ENCODE measurements around the gene TXNDC11. TPM values are rescaled to one million over a fixed set of nuclear protein-coding genes. Genes with fewer than 3 reads are reported as not detected.

The TXNDC11 gene
- total and polyA plus RNA-seq, 9 of the 15 experiments (the other 6 are each of a cell fraction or from before 2014, with no cell fraction given), result 0.66 to 32.6 (median 26.2) TPM

DNA sequence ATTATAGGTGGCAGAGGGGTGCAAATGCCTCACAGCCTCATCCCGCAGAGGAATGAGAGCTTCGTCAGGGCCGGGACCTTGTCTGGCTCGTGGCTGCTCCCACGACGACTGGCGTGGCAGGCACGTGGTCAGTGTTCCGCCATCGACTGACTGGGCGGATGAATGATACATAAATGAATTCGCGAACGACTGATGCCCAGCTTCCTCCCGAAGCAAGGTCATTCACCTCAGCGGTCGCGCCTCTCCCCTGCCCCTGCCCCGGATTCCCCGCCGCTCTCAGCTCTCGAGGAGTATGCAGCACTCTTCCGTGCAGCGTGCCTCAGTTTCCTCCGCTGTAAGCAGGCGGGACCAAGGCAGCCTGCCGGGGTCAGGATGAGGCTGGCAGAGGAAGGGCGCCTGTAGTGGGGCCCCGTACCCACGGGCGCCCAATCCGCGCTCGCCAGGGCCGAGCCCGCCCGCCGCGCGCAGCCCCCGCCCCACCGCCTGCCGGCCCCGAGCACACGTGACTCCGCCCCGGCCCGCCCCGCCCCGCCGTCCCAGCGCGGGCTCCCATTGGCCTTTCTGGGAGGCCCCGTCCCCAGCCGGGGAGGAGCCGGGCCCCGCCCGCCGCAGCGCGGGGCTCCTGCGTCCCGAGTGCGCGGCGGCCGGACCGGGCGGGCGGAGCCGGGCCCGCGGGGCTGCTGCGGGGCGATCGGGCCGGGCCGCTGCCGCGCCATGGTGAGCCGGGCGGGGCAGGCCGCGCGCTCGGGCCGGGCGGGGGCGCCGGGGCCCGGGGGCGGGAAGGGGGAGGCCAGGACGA lies 74.6 kb downstream of the TXNDC11 start, which contains the start of gene SNN (continued):
- TF ChIP-seq, protein P1, sequence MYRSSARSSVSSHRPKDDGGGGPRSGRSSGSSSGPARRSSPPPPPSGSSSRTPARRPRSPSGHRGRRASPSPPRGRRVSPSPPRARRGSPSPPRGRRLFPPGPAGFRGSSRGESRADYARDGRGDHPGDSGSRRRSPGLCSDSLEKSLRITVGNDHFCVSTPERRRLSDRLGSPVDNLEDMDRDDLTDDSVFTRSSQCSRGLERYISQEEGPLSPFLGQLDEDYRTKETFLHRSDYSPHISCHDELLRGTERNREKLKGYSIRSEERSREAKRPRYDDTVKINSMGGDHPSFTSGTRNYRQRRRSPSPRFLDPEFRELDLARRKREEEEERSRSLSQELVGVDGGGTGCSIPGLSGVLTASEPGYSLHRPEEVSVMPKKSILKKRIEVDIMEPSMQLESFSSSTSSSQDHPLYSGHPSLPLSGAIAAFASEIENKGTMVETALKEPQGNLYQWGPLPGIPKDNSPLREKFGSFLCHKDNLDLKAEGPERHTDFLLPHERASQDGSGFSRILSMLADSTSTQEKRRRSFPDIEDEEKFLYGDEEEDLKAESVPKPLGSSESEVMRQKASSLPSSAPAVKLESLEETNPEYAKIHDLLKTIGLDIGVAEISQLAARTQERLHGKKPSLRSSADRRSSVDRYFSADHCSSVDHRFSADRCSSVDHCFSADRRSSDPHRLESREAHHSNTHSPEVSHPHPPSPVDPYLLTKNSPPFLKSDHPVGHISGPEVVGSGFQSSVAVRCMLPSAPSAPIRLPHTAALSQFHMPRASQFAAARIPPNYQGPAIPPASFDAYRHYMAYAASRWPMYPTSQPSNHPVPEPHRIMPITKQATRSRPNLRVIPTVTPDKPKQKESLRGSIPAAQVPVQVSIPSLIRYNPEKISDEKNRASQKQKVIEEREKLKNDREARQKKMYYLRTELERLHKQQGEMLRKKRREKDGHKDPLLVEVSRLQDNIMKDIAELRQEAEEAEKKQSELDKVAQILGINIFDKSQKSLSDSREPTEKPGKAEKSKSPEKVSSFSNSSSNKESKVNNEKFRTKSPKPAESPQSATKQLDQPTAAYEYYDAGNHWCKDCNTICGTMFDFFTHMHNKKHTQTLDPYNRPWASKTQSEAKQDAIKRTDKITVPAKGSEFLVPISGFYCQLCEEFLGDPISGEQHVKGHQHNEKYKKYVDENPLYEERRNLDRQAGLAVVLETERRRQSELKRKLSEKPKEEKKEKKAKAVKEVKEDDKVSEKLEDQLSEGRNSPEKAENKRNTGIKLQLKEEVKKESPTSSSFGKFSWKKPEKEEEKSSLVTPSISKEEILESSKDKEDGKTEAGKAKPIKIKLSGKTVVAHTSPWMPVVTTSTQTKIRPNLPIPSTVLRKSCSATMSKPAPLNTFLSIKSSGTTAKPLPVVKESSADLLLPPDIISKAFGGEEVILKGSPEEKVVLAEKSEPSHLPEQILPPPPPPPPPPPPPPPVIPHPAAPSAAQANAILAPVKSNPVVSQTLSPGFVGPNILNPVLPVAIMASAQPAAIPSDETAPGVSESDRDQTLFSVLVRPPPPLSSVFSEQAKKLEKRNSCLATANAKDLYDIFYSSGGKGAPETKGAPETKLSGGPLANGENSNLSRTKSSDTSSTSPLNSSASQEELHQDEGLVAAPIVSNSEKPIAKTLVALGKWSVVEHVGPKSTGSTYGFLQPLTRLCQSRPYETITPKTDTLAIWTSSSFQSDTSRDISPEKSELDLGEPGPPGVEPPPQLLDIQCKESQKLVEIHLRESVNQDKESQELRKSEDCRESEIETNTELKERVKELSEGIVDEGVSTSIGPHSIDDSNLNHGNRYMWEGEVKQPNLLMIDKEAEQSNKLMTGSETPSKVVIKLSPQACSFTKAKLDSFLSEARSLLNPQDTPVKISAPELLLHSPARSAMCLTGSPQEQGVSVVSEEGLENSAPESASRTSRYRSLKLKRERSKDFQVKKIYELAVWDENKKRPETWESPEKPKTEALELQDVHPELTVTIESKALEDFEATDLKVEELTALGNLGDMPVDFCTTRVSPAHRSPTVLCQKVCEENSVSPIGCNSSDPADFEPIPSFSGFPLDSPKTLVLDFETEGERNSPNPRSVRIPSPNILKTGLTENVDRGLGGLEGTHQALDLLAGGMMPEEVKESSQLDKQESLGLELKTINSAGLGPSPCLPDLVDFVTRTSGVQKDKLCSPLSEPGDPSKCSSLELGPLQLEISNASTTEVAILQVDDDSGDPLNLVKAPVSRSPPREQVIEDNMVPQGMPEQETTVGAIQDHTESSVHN (IDR thresholded peaks at IDR 0.05; ENCODE audit: borderline replicate concordance in 1 of 2, low read depth in 1 of 2), result no peak
- TF ChIP-seq ATF1 (CRISPR knock-in tag; IDR thresholded peaks at IDR 0.05) (no peak), ATF1 (tag; IDR thresholded peaks at IDR 0.05) (no peak), ZFX (CRISPR knock-in tag; IDR thresholded peaks at IDR 0.05) (peak; percentile 44; the same call in 1 of the 2 replicates), ZNF282 (CRISPR knock-in tag; IDR thresholded peaks at IDR 0.05) (no peak), TGIF2 (CRISPR knock-in tag; IDR thresholded peaks at IDR 0.05) (no peak), TCF7L2 (IDR thresholded peaks at IDR 0.05; ENCODE audit: low read depth, low read length) (no peak), ELF1 (tag; IDR thresholded peaks at IDR 0.05) (no peak), RAD51 (IDR thresholded peaks at IDR 0.05; ENCODE audit: borderline replicate concordance, low read depth) (0 out of 2 replicates have a peak, but pooled peaks have one; percentile 12), TOE1 (IDR thresholded peaks at IDR 0.05; ENCODE audit: borderline replicate concordance) (no peak), TOE1 (CRISPR knock-in tag; IDR thresholded peaks at IDR 0.05; ENCODE audit: borderline replicate concordance, low read depth) (no peak), SPI1 (IDR thresholded peaks at IDR 0.05; ENCODE audit: borderline replicate concordance, low read depth, low read length) (no peak), TCFL5 (CRISPR knock-in tag; conservative IDR thresholded peaks at IDR 0.05) (no peak)
- TF ChIP-seq, protein P2, sequence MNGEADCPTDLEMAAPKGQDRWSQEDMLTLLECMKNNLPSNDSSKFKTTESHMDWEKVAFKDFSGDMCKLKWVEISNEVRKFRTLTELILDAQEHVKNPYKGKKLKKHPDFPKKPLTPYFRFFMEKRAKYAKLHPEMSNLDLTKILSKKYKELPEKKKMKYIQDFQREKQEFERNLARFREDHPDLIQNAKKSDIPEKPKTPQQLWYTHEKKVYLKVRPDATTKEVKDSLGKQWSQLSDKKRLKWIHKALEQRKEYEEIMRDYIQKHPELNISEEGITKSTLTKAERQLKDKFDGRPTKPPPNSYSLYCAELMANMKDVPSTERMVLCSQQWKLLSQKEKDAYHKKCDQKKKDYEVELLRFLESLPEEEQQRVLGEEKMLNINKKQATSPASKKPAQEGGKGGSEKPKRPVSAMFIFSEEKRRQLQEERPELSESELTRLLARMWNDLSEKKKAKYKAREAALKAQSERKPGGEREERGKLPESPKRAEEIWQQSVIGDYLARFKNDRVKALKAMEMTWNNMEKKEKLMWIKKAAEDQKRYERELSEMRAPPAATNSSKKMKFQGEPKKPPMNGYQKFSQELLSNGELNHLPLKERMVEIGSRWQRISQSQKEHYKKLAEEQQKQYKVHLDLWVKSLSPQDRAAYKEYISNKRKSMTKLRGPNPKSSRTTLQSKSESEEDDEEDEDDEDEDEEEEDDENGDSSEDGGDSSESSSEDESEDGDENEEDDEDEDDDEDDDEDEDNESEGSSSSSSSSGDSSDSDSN (IDR thresholded peaks at IDR 0.05; ENCODE audit: borderline replicate concordance in 1 of 2, low read depth in 2 of 2, low read length in 2 of 2), result peak in 1 of 2 experiments; percentile 46; a peak in 1 of 4 replicates
- TF ChIP-seq, protein P3, sequence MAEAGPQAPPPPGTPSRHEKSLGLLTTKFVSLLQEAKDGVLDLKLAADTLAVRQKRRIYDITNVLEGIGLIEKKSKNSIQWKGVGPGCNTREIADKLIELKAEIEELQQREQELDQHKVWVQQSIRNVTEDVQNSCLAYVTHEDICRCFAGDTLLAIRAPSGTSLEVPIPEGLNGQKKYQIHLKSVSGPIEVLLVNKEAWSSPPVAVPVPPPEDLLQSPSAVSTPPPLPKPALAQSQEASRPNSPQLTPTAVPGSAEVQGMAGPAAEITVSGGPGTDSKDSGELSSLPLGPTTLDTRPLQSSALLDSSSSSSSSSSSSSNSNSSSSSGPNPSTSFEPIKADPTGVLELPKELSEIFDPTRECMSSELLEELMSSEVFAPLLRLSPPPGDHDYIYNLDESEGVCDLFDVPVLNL (CRISPR knock-in tag; IDR thresholded peaks at IDR 0.05; ENCODE audit: low read depth), result peak; percentile 66; the same call in 1 of the 2 replicates
